Hepatocyte (in vitro differentiated cells): ENCODE data around the gene SNX14. TPM values are rescaled to one million over a fixed set of nuclear protein-coding genes. Genes with fewer than 3 reads are reported as not detected.

ENCODE experiments used
- DNase-seq: peaks from one replicate; pipeline ENCODE4 v3.0.0-alpha.2; 2016; ENCODE audit warnings: low spot score
- H2AFZ ChIP-seq: fragments of 200-600 bp; sonication (generic); 2 replicates; pipeline ENCODE4 v1.6.0; 2016; ENCODE audit warnings: antibody characterized with exemption, mild to moderate bottlenecking
- H3K27ac ChIP-seq: fragments of 200-600 bp; sonication (generic); 2 replicates; pipeline ENCODE4 v1.5.1; 2016; ENCODE audit warnings: mild to moderate bottlenecking
- H3K27me3 ChIP-seq: fragments of 200-600 bp; sonication (generic); 2 replicates; pipeline ENCODE4 v1.6.1; 2016
- H3K36me3 ChIP-seq: fragments of 200-600 bp; sonication (generic); replicated peaks from 2 replicates; pipeline ENCODE4 v1.5.1; 2016; ENCODE audit warnings: low read depth; ENCODE audit not compliant: insufficient read depth
- H3K4me1 ChIP-seq: fragments of 200-600 bp; sonication (generic); 2 replicates; pipeline ENCODE4 v1.5.1; 2016; ENCODE audit warnings: mild to moderate bottlenecking, moderate library complexity; ENCODE audit not compliant: insufficient read depth
- H3K4me2 ChIP-seq: fragments of 200-600 bp; sonication (generic); 2 replicates; pipeline ENCODE4 v1.6.0; 2016
- H3K4me3 ChIP-seq: fragments of 200-600 bp; sonication (generic); 2 replicates; pipeline ENCODE4 v1.5.1; 2016; ENCODE audit warnings: mild to moderate bottlenecking
- H3K79me2 ChIP-seq: fragments of 200-600 bp; sonication (generic); 2 replicates; pipeline ENCODE4 v1.6.0; 2017; ENCODE audit warnings: mild to moderate bottlenecking
- H3K9me2 ChIP-seq: fragments of 200-600 bp; sonication (generic); replicated peaks from 2 replicates; pipeline ENCODE4 v1.6.0; 2017; ENCODE audit warnings: mild to moderate bottlenecking; ENCODE audit not compliant: insufficient read depth
- H3K9me3 ChIP-seq: fragments of 200-600 bp; sonication (generic); 2 replicates; pipeline ENCODE4 v1.5.1; 2016; ENCODE audit warnings: low read depth, mild to moderate bottlenecking
- H4K20me1 ChIP-seq: fragments of 200-600 bp; sonication (generic); 2 replicates; pipeline ENCODE4 v1.6.0; 2016; ENCODE audit warnings: mild to moderate bottlenecking; ENCODE audit not compliant: insufficient read depth, poor library complexity, severe bottlenecking
- EZH2 ChIP-seq: fragments of 200-600 bp; sonication (generic); IDR thresholded peaks from 2 replicates; pipeline ENCODE4 v1.6.1; 2016; ENCODE audit warnings: antibody characterized with exemption, mild to moderate bottlenecking, borderline replicate concordance
- EZH2phosphoT487 ChIP-seq: fragments of 200-600 bp; sonication (generic); IDR thresholded peaks from one replicate; pipeline ENCODE4 v1.6.1; 2018; ENCODE audit warnings: antibody characterized with exemption, mild to moderate bottlenecking, low read depth, moderate library complexity; ENCODE audit not compliant: unreplicated experiment, severe bottlenecking
- WGBS: methylation state at CpG from one replicate; pipeline ENCODE4 v1.1.6; 2016; ENCODE audit warnings: low lambda C conversion rate; ENCODE audit errors: missing lambda C conversion rate; 5-methylcytosine and 5-hydroxymethylcytosine counted together
- polyA plus RNA-seq: library from polyadenylated mRNA; unstranded; fragments of >200 nt; fragmentation: Nextera tagmentation; extraction: Ambion mirVana; gene quantifications from 2 replicates; pipeline ENCODE4 v1.2.1, GENCODE V29; 2016
- total RNA-seq: library from RNA; depleted of rRNA; stranded (reverse); fragments of >200 nt; gene quantifications from 2 replicates; pipeline ENCODE4 v1.2.3, GENCODE V29; 2014
- TF ChIP-seq, protein P1 (sequence below): fragments of 200-600 bp; sonication (generic); IDR thresholded peaks from 2 replicates; pipeline ENCODE4 v1.5.1; 2016; ENCODE audit warnings: antibody characterized with exemption, mild to moderate bottlenecking; ENCODE audit not compliant: poor library complexity

The SNX14 gene
- total and polyA plus RNA-seq, 2 experiments from 2014 or later = 58.4 to 140 TPM

DNA sequence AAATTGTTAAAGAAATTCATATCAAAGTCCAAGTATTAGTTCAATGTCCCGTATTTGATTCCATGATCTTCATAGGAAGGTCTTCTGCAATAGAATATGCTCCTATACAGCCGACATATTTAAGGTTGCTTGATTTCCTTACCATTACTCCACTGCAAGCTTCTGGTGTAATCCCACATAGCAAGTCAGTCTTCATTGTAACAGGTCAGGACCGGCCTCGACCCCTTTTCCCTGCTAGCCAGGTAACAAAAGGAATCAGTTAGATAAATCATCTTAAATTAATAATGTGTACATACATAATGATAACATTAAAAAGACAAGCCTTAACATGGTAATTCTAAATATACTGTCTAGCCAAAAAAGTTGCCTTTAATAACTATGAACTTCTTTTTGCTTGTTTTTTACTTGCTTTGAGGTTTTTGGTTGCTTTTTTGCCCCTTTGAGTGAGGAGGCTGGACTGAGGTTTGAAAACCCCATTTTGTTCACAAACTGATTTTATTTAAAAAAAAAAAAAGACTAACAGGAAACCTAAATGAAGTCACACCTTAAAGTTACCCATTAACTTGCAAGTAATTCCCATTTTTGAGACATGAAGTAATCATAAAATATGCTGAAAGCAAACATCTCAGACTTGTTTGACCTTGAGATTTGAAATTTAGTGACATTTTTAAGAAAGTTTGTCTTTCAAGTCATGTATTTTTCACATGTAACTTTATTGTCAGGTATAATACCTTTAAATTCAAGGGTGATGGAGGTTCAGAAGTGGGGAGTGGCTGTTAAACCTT, 19.2 kb upstream of the SNX14 start:
- no peak for DNase-seq
- no peaks in the 10 kb centered on the region for H3K36me3 ChIP-seq
- H3K9me3 ChIP-seq = no peaks in the 10 kb centered on the region
- H4K20me1 ChIP-seq = peaks cover 15% of the 10 kb centered on the region
- TF ChIP-seq EZH2phosphoT487 (no peak), EZH2 (no peak)
- TF ChIP-seq, protein P1, sequence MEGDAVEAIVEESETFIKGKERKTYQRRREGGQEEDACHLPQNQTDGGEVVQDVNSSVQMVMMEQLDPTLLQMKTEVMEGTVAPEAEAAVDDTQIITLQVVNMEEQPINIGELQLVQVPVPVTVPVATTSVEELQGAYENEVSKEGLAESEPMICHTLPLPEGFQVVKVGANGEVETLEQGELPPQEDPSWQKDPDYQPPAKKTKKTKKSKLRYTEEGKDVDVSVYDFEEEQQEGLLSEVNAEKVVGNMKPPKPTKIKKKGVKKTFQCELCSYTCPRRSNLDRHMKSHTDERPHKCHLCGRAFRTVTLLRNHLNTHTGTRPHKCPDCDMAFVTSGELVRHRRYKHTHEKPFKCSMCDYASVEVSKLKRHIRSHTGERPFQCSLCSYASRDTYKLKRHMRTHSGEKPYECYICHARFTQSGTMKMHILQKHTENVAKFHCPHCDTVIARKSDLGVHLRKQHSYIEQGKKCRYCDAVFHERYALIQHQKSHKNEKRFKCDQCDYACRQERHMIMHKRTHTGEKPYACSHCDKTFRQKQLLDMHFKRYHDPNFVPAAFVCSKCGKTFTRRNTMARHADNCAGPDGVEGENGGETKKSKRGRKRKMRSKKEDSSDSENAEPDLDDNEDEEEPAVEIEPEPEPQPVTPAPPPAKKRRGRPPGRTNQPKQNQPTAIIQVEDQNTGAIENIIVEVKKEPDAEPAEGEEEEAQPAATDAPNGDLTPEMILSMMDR = no peak
- peaks cover 9% of the 10 kb centered on the region for H3K4me1 ChIP-seq
- no peaks in the 10 kb centered on the region for H3K27me3 ChIP-seq
- H3K79me2 ChIP-seq = peaks cover 55% of the 10 kb centered on the region
- 100% methylated on average over 4 of the region's 4 CpGs for WGBS
- H3K9me2 ChIP-seq = no peaks in the 10 kb centered on the region
- no peak overlapping the region for H3K4me3 ChIP-seq
- H3K4me2 ChIP-seq = peak overlapping the region; percentile 23
- H3K27ac ChIP-seq = peak overlapping the region; percentile 61
- H2AFZ ChIP-seq = no peak overlapping the region

DNA sequence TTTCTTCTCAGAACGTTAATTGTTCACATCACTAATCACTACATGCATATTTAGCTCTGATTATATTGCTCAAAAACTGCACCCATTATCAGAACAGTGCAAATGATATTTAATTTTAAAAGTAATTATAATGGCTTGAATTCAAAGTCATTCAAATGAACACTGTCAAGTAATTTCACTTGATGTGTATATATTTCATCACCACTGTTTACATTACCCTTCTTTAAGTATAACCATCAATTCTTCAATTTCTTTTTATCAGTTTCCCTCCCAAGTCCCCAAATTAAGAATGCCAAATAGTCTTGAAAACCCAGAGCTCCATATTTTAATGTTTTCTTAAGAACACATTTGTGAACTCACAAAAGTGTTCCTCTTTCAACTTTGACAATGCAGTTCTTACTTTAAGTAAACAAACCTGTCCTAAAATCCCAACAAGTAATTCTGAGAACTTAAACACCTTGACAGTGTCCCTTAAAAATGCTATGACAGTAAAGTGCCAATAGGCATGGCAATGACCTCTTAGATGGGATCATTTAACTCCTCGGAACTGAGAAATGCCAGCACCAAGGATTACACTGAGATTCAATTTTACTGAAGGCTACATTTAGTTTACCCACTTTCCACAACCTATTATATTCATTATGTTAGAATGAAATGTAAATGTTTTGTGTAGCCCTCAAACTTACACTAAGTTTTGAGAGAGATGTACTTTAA, 16.7 kb upstream of the SNX14 start:
- no peak for TF ChIP-seq EZH2phosphoT487
- TF ChIP-seq, protein P1 = no peak
- TF ChIP-seq EZH2 = no peak
- no peaks in the 10 kb centered on the region for H3K27me3 ChIP-seq
- peaks cover 39% of the 10 kb centered on the region for H3K79me2 ChIP-seq
- DNase-seq = no peak
- H2AFZ ChIP-seq = no peak overlapping the region
- H3K4me2 ChIP-seq = no peak overlapping the region
- H3K36me3 ChIP-seq = no peaks in the 10 kb centered on the region
- 100% methylated on average over 2 of the region's 2 CpGs for WGBS
- no peak overlapping the region for H3K27ac ChIP-seq
- H3K4me1 ChIP-seq = peaks cover 9% of the 10 kb centered on the region
- no peaks in the 10 kb centered on the region for H3K9me3 ChIP-seq
- peaks cover 7% of the 10 kb centered on the region for H4K20me1 ChIP-seq
- no peaks in the 10 kb centered on the region for H3K9me2 ChIP-seq
- H3K4me3 ChIP-seq = no peak overlapping the region

DNA sequence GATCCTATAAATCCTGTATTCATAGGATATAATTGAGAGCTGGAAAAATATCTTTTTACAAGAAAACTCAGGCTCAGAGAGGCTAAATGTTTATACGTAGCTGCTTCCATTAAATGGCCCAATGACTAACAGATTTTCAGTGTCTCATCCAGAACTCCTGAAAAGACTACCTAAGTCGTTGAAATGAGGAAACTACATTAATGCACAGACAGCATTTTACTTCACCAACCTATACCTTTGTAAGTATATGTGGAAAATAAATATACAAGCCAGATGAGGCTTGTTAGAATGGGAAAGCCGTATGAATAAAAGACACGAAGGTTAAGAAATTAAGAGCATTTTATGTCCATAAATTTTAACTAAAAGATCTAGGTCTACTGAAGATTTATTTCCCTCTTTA, 8.4 kb upstream of the SNX14 start:
- no peaks in the 10 kb centered on the region for H3K4me1 ChIP-seq
- H3K4me3 ChIP-seq = no peak overlapping the region
- H3K27ac ChIP-seq = no peak overlapping the region
- H3K36me3 ChIP-seq = no peaks in the 10 kb centered on the region
- H3K4me2 ChIP-seq = no peak overlapping the region
- DNase-seq = no peak
- TF ChIP-seq EZH2phosphoT487 = no peak
- TF ChIP-seq EZH2 = no peak
- TF ChIP-seq, protein P1 = no peak
- H3K9me3 ChIP-seq = no peaks in the 10 kb centered on the region
- no peaks in the 10 kb centered on the region for H3K79me2 ChIP-seq
- no peaks in the 10 kb centered on the region for H4K20me1 ChIP-seq
- no peak overlapping the region for H2AFZ ChIP-seq
- WGBS = 80% methylated on average over 4 of the region's 4 CpGs
- no peaks in the 10 kb centered on the region for H3K9me2 ChIP-seq
- no peaks in the 10 kb centered on the region for H3K27me3 ChIP-seq
